ENCODE results near the gene KCNJ5. TPM values are rescaled to one million over a fixed set of nuclear protein-coding genes. Genes with fewer than 3 reads are reported as not detected.

The KCNJ5 gene
- total RNA-seq, 1 experiment from 2014 or later = not detected

DNA sequence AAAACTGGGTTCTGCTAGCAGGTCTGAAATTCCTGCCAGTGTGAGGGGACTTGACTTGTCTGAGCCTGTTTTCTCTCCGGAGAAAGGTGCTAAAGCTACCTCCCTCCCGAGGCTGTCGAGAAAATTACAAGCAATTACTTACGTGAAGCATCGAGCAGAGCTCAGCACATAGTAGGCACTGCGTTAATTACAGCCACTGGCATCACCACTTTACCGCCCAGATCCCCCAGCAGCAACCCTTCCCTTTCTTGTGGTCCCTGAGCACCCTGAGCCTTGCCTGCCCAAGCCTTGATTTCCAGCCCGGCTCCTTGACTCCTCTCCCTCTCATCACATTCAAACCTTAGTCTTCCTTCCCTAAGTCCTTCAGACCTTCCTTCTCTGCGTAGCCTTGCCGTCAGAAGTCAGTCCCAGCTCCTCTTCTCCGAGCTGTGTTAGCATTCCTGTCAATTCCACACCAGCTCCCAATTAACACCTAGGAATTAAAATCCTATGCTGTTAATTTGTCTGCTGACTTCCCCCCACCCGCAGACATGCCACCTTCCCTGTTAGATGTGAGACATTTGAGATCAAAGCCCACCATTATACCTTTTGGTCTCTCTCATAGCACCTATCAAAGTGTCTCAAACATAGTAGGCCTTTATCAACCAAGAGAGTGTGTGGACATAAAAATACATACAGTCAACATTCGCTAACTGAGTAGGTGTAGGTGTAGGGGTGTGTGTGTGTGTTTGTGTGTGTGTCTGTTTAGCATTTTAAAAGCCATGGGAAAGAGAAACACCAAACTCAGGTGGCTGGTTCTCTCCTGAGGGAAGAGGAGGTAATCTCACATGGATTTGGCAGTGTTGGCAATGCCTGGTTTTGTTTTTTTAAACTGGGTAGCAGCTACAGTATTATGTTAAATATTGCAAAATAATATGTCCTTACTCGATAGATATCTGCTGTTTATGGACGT, 2.8 kb upstream of the KCNJ5 start:
- no peak overlapping the region for H2AFZ ChIP-seq (ENCODE audit: low read length)
- DNase-seq = no peak
- no peaks in the 10 kb centered on the region for H3K9me3 ChIP-seq (ENCODE audit: low read length)
- no peaks in the 10 kb centered on the region for H3K36me3 ChIP-seq (ENCODE audit: insufficient read depth, low read length)
- H3K27ac ChIP-seq (ENCODE audit: low read length) = no peak overlapping the region
- no peak overlapping the region for H3K4me2 ChIP-seq (ENCODE audit: low read depth, low read length, poor library complexity, severe bottlenecking)
- H3K9me2 ChIP-seq (replicated peaks; ENCODE audit: insufficient read depth, low read length) = no peaks in the 10 kb centered on the region
- H3K4me1 ChIP-seq (ENCODE audit: low read length) = no peaks in the 10 kb centered on the region
- H3K27me3 ChIP-seq (ENCODE audit: low read length) = no peaks in the 10 kb centered on the region
- no peaks in the 10 kb centered on the region for H3K79me2 ChIP-seq (ENCODE audit: low read length)
- H3K4me3 ChIP-seq (ENCODE audit: low read length) = no peak overlapping the region
- no peaks in the 10 kb centered on the region for H4K20me1 ChIP-seq (ENCODE audit: insufficient read depth, low read depth, low read length)
- H3K9ac ChIP-seq (ENCODE audit: low read length) = no peak overlapping the region

DNA sequence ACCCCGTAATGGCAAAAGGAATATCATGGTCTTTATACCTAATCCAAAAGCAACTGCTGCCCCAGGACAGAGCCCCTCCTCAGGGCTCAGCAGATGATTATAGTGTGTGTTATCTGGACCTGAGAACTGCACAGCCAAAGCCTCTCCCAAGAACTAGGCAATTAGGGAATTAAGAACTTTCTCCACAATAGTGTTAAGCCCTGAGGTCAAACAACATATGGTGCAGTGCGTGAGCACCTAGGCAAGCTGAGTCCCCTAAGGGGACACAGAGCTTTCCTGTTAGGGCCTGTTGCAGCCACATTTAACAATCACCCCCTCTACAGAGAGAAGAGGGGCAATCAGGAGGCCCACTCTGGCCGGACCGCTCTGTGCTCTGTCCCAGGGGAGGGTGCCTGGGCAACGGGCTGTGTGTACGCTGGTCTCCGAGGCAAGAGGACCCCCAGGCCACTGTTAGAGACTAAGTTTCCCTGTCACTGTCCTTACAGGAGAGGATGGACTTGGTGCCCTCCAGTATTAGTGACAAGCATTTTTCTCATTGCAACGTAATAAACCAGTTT, 1.4 kb upstream of the KCNJ5 start:
- Histone ChIP-seq H3K9me3 (ENCODE audit: low read length) (no peaks in the 10 kb centered on the region), H2AFZ (ENCODE audit: low read length) (no peak overlapping the region), H3K4me2 (ENCODE audit: low read depth, low read length, poor library complexity, severe bottlenecking) (no peak overlapping the region), H3K4me1 (ENCODE audit: low read length) (no peaks in the 10 kb centered on the region), H3K27ac (ENCODE audit: low read length) (no peak overlapping the region), H4K20me1 (ENCODE audit: insufficient read depth, low read depth, low read length) (no peaks in the 10 kb centered on the region), H3K4me3 (ENCODE audit: low read length) (no peak overlapping the region), H3K79me2 (ENCODE audit: low read length) (no peaks in the 10 kb centered on the region), H3K27me3 (ENCODE audit: low read length) (no peaks in the 10 kb centered on the region), H3K36me3 (ENCODE audit: insufficient read depth, low read length) (no peaks in the 10 kb centered on the region), H3K9ac (ENCODE audit: low read length) (no peak overlapping the region), H3K9me2 (replicated peaks; ENCODE audit: insufficient read depth, low read length) (no peaks in the 10 kb centered on the region)
- DNase-seq = no peak

DNA sequence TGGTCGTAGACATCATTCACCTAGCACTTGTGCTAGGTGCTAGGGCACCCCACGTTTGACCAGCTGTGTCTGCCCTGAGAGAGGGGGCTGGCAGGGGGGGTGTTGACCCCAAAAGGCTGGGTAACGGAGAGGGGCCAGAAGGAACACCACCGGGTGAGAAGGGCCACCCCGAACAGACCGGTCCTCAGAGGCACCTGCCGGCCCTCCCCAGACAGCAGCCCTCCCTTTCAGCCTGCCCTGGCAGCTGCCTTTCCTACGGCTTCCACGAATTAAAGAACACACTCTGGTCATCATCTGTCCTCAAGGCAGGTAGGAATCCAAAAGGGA, 977 bp upstream of the KCNJ5 start:
- no peaks in the 10 kb centered on the region for H3K27me3 ChIP-seq (ENCODE audit: low read length)
- H3K36me3 ChIP-seq (ENCODE audit: insufficient read depth, low read length) = no peaks in the 10 kb centered on the region
- no peaks in the 10 kb centered on the region for H3K4me1 ChIP-seq (ENCODE audit: low read length)
- no peaks in the 10 kb centered on the region for H3K9me2 ChIP-seq (replicated peaks; ENCODE audit: insufficient read depth, low read length)
- H2AFZ ChIP-seq (ENCODE audit: low read length) = no peak overlapping the region
- H3K9me3 ChIP-seq (ENCODE audit: low read length) = no peaks in the 10 kb centered on the region
- H3K4me3 ChIP-seq (ENCODE audit: low read length) = no peak overlapping the region
- no peak overlapping the region for H3K4me2 ChIP-seq (ENCODE audit: low read depth, low read length, poor library complexity, severe bottlenecking)
- H3K9ac ChIP-seq (ENCODE audit: low read length) = no peak overlapping the region
- no peak for DNase-seq
- no peaks in the 10 kb centered on the region for H3K79me2 ChIP-seq (ENCODE audit: low read length)
- H3K27ac ChIP-seq (ENCODE audit: low read length) = no peak overlapping the region
- H4K20me1 ChIP-seq (ENCODE audit: insufficient read depth, low read depth, low read length) = no peaks in the 10 kb centered on the region

DNA sequence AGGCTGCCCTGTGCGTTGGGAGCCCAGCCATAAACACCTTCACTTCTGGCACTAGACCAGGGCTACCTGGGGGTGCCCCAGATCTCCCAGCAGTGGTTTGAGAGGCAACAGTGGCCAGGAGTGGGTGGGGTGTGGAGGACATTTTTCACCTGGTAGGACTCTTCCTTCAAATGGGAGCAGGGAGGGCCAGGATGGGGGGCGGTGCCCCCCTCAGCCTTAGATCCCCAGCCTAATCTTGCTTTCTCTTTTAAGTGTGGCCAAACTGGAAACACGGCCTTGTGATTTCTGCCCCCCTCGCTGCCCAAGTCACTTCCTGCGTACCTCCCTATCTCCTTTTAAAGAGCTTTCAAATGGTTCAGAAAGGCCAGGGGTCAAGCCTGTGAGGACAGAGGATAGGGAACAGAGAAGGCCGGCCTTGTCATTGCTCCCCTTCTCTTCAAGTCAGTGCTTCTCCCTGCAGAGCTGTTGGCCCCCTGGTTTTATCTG, 800 bp downstream of the KCNJ5 start:
- Histone ChIP-seq H3K79me2 (ENCODE audit: low read length) (no peaks in the 10 kb centered on the region), H3K9ac (ENCODE audit: low read length) (no peak overlapping the region), H3K4me1 (ENCODE audit: low read length) (no peaks in the 10 kb centered on the region), H3K4me2 (ENCODE audit: low read depth, low read length, poor library complexity, severe bottlenecking) (no peak overlapping the region), H3K9me2 (replicated peaks; ENCODE audit: insufficient read depth, low read length) (no peaks in the 10 kb centered on the region), H3K27ac (ENCODE audit: low read length) (no peak overlapping the region), H2AFZ (ENCODE audit: low read length) (no peak overlapping the region), H3K4me3 (ENCODE audit: low read length) (no peak overlapping the region), H3K9me3 (ENCODE audit: low read length) (no peaks in the 10 kb centered on the region), H4K20me1 (ENCODE audit: insufficient read depth, low read depth, low read length) (no peaks in the 10 kb centered on the region), H3K27me3 (ENCODE audit: low read length) (no peaks in the 10 kb centered on the region), H3K36me3 (ENCODE audit: insufficient read depth, low read length) (no peaks in the 10 kb centered on the region)
- no peak for DNase-seq

DNA sequence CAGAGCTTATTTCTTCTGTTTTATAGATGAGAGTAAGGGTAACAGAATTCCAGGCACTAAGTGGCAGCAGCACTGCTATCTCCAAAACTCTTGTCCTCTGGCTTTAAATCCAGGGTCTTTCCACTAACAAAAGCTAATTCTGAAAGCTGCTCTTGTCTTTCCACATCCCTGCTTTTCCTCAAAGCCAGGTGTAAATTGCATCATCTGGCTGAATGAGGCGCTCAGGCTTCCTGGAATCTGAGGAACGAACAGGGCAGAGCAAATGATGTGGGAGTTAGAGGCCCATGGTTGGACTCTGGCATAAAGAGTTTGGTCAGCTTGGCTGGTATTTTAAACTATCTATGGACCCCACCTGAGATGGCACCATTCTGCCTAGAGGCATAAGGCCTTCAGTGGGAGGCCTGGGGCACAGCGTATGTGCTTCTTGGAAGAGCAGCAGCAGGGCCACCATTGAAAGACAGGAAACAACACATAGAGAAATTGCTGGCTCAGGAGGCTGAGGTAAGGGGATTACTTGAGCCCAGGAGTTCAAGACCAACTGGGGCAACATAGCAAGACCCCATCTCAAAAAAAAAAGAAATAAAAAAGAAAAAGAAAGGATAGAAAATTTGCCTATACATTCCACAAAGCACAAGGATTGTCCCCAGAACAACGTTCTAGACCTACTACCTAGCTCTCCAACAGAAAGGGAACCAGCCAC, 1.9 kb downstream of the KCNJ5 start:
- no peaks in the 10 kb centered on the region for H3K79me2 ChIP-seq (ENCODE audit: low read length)
- no peak overlapping the region for H3K4me3 ChIP-seq (ENCODE audit: low read length)
- no peaks in the 10 kb centered on the region for H4K20me1 ChIP-seq (ENCODE audit: insufficient read depth, low read depth, low read length)
- H3K9me2 ChIP-seq (replicated peaks; ENCODE audit: insufficient read depth, low read length) = no peaks in the 10 kb centered on the region
- no peaks in the 10 kb centered on the region for H3K27me3 ChIP-seq (ENCODE audit: low read length)
- no peaks in the 10 kb centered on the region for H3K36me3 ChIP-seq (ENCODE audit: insufficient read depth, low read length)
- no peak overlapping the region for H3K27ac ChIP-seq (ENCODE audit: low read length)
- H2AFZ ChIP-seq (ENCODE audit: low read length) = no peak overlapping the region
- no peak overlapping the region for H3K9ac ChIP-seq (ENCODE audit: low read length)
- H3K9me3 ChIP-seq (ENCODE audit: low read length) = no peaks in the 10 kb centered on the region
- H3K4me2 ChIP-seq (ENCODE audit: low read depth, low read length, poor library complexity, severe bottlenecking) = no peak overlapping the region
- no peak for DNase-seq
- H3K4me1 ChIP-seq (ENCODE audit: low read length) = no peaks in the 10 kb centered on the region

DNA sequence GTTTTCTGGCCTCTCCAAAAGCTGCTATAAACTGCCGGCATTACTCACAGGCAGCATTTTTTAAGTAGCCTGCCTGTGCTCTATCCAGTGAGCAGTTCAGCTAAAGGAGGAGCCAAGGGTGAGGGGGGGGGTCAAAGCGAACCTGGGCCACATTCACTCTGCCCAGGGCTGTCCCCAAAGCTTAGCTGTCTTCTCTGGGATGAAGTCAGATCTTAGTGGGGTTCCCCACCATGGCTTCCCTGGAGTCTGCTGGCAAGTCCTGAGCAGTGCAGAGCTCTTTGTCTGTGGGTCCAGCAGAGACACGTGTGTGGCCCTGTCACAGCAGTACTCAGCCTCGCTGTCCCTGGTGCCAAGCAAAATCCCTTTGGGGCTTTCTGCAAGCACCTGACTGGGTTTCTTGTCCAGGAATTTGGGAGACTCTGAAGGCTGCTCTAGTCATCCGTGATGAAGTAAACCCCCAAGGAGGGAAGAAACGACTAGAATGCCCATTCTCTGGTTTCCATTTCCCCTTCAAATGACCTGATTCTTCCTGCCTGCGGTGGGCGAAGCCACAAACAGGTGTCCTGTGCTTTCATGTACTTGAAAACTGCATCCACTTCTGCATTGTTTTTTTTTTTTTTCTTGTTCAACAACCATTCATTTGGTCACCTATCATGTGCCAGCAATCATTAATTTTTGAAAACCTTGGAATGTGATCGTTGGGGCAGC, 2.6 kb downstream of the KCNJ5 start:
- Histone ChIP-seq H3K9me2 (replicated peaks; ENCODE audit: insufficient read depth, low read length) (no peaks in the 10 kb centered on the region), H2AFZ (ENCODE audit: low read length) (no peak overlapping the region), H3K79me2 (ENCODE audit: low read length) (no peaks in the 10 kb centered on the region), H3K4me2 (ENCODE audit: low read depth, low read length, poor library complexity, severe bottlenecking) (no peak overlapping the region), H3K9me3 (ENCODE audit: low read length) (no peaks in the 10 kb centered on the region), H3K4me1 (ENCODE audit: low read length) (no peaks in the 10 kb centered on the region), H3K4me3 (ENCODE audit: low read length) (no peak overlapping the region), H3K9ac (ENCODE audit: low read length) (no peak overlapping the region), H3K27me3 (ENCODE audit: low read length) (no peaks in the 10 kb centered on the region), H4K20me1 (ENCODE audit: insufficient read depth, low read depth, low read length) (no peaks in the 10 kb centered on the region), H3K36me3 (ENCODE audit: insufficient read depth, low read length) (no peaks in the 10 kb centered on the region), H3K27ac (ENCODE audit: low read length) (no peak overlapping the region)
- no peak for DNase-seq

DNA sequence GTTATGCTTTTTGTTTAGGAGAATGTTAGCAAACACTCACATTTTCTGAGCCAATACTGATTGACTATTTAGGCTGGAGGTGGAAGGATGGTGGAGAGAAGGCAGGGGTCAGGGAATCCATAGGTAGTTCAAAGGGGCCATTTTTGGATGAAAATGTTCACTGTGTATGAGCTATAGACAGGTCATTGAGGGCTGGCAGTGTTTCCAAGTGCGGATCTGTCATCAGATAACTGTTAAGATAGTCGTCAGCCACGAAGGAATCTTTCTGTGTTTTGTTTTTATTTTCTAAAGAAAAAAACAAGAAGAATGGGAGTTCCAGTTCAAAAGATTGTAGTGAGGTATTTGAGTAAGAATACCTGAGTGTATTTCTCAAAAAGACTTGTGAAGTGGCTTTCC, 3.1 kb downstream of the KCNJ5 start:
- DNase-seq = no peak
- H3K27me3 ChIP-seq (ENCODE audit: low read length) = no peaks in the 10 kb centered on the region
- H3K4me2 ChIP-seq (ENCODE audit: low read depth, low read length, poor library complexity, severe bottlenecking) = no peak overlapping the region
- no peaks in the 10 kb centered on the region for H4K20me1 ChIP-seq (ENCODE audit: insufficient read depth, low read depth, low read length)
- H3K36me3 ChIP-seq (ENCODE audit: insufficient read depth, low read length) = no peaks in the 10 kb centered on the region
- no peaks in the 10 kb centered on the region for H3K9me2 ChIP-seq (replicated peaks; ENCODE audit: insufficient read depth, low read length)
- no peak overlapping the region for H3K9ac ChIP-seq (ENCODE audit: low read length)
- H3K4me3 ChIP-seq (ENCODE audit: low read length) = no peak overlapping the region
- H3K9me3 ChIP-seq (ENCODE audit: low read length) = no peaks in the 10 kb centered on the region
- H3K79me2 ChIP-seq (ENCODE audit: low read length) = no peaks in the 10 kb centered on the region
- no peaks in the 10 kb centered on the region for H3K4me1 ChIP-seq (ENCODE audit: low read length)
- H2AFZ ChIP-seq (ENCODE audit: low read length) = no peak overlapping the region
- no peak overlapping the region for H3K27ac ChIP-seq (ENCODE audit: low read length)

DNA sequence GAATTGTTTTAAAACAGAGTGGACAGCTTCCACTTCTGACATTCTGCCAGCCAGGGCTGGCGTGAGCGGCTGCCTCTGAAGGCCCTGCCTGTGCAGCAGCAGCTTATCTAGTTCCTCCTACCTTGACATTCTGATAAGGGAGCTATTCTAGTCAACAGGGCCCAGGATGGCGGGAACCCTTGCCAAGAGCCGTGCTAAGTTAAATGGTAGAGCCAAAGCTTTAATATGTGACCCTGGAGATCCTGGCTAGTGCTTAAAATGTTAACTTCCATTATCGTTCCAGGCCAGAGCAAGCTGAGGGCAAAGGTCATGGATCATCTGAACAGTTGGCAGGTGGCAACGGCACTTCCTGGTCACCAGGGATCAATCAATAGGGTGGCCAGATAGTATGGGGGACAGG, 3.5 kb downstream of the KCNJ5 start:
- H3K79me2 ChIP-seq (ENCODE audit: low read length) = no peaks in the 10 kb centered on the region
- no peaks in the 10 kb centered on the region for H3K9me2 ChIP-seq (replicated peaks; ENCODE audit: insufficient read depth, low read length)
- no peaks in the 10 kb centered on the region for H3K27me3 ChIP-seq (ENCODE audit: low read length)
- H3K36me3 ChIP-seq (ENCODE audit: insufficient read depth, low read length) = no peaks in the 10 kb centered on the region
- no peaks in the 10 kb centered on the region for H4K20me1 ChIP-seq (ENCODE audit: insufficient read depth, low read depth, low read length)
- no peak overlapping the region for H3K4me3 ChIP-seq (ENCODE audit: low read length)
- no peak for DNase-seq
- no peaks in the 10 kb centered on the region for H3K9me3 ChIP-seq (ENCODE audit: low read length)
- no peak overlapping the region for H3K4me2 ChIP-seq (ENCODE audit: low read depth, low read length, poor library complexity, severe bottlenecking)
- H2AFZ ChIP-seq (ENCODE audit: low read length) = no peak overlapping the region
- no peak overlapping the region for H3K27ac ChIP-seq (ENCODE audit: low read length)
- no peaks in the 10 kb centered on the region for H3K4me1 ChIP-seq (ENCODE audit: low read length)
- H3K9ac ChIP-seq (ENCODE audit: low read length) = no peak overlapping the region
